HG03045 (cell line): Measurements from ENCODE around the gene CEP70.
A peak's percentile ranks its signal among the peaks of the same experiment; 100 is the strongest.
"Not testable (repeated sequence)": the region's sequence is repeated elsewhere in the genome, so short reads cannot be mapped to it uniquely, and the experiment has no call there.

Experiments used
- ATAC-seq: cut with Tn5 transposase; IDR thresholded peaks from one replicate; pipeline ENCODE4 v1.9.1; 2021; ENCODE audit warnings: mild to moderate bottlenecking, moderate library complexity; ENCODE audit not compliant: unreplicated experiment

Gene CEP70

DNA sequence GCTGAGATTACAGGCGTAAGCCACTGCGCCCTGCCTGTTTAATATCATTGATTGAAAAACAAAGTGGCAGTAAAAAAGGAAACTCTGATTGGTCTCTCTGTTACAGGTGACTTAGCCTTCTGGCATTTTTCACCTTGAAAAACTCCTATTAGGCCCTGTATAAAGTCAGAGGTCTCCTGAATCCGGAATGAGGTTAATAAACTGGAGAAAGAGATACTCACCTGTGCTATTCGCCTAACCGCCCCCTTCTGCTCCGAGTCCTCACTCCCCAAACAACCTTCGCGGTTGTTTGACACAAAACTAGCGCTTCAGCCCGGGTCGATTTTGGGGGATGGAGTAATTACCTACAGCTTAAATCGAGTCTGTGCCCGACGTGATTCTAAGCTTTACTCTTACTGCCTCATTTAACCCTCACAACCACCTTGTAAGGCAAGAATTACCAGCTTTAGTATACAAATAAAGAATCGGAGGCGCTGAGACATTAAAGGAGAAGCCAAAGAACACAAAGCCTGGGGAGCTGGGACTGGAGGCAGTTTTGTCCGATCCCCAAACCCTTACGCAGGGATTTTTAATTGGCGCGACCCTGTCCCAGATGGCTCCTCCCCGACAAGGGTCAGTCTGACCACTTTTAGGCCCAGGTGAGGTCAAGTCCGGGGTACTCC, 441 bp downstream of the CEP70 start:
- no peak for ATAC-seq

DNA sequence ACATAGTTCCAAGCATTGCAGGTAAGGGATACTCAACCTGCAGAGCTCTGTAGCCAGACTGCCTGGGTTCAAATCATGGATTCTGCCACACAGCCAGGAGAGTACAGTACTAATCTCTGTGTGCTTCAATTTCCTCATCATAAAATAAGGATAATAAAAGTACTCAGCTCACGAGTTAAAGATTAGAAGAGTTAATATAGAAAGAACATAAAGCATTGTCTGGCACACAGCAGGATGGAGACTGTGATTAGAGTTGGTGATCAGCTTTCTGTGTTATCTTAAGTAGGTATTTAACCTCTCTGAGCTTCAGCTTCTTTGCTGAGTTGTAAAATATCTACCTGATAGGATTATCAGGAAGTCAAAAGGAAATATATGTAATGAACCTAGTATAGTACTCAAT, 2.7 kb downstream of the CEP70 start:
- ATAC-seq, result no peak

DNA sequence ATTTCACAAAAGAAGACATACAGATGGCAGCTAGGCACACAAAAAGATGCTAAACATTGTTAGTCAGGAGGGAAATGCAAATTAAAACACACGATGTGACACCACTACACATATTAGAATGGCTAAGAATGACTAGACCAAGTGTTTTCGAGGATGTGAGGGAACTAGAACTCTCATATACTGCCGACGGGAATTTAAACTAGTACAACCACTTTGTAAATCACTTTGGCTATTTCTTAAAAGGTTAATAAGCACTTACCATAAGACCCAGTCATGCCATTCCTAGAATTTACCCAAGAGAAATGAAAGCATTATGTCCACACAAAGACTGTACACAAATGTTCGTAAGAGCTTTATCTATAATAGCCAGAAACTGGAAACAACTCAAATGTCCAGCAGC, 5.6 kb downstream of the CEP70 start:
- no peak for ATAC-seq

DNA sequence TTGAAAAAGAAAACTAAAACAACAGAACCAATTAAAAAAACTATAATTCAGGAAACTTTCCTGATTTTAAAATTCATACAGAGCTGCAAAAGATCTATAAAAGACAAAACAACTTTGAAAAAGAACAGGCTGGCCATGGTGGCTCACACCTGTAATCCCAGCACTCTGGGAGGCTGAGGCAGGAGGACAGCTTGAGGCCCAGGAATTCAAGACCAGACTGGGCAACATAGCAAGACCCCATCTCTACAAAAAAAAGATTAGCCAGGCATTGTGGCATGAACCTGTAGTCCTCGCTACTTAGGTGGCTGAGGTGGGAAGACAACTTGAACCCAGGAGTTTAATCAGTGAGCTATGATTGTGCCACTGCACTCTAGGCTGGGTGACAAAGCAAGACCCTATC, 6.7 kb downstream of the CEP70 start:
- ATAC-seq, result no peak

DNA sequence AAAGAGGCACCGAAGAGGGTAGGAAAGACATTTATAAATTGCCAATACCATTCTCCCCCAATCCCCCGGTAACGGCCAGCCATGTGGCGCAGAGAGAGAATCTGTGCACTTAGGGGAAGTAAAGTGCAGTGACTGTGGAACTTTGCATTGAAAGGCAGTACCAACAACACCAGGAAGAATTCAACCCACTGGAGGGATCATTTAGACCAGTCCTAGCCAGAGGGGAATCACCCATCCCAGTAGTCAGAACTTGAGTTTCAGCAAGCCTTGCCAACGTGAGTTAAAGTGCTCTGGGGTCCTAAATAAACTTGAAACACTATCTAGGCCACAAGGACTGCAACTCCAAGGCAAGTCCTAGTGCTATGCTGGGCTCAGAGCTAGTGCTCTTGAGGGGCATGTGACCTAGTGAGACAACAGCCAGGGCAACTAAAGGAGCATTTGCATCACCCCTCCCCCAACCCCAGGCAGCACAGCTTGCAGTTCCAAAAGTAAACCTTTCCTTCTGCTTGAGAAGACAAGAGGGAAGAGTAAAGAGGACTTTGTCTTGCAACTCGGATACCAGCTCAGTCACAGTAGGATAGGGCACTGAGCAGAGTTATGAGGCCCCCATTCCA, 15.0 kb downstream of the CEP70 start:
- ATAC-seq, result no peak

DNA sequence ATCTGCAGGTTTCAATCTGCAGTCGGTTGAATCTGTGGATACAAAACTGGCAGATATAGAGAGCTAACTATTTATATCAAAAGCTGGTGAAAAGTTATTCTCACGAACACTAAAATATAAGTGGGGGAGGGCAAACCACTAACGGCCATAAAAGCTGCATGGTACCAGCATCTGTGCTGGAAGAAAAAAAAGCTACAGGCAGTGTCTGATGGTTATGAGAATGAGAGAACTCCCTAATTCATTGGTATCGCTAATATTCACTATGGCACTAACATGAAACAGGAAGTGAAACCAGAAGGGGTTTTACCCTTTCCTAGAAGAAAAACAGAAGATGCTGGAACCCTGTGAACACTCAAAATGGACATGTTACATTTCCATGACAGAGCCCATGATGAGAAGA, 15.9 kb downstream of the CEP70 start:
- ATAC-seq, result peak; percentile 52

DNA sequence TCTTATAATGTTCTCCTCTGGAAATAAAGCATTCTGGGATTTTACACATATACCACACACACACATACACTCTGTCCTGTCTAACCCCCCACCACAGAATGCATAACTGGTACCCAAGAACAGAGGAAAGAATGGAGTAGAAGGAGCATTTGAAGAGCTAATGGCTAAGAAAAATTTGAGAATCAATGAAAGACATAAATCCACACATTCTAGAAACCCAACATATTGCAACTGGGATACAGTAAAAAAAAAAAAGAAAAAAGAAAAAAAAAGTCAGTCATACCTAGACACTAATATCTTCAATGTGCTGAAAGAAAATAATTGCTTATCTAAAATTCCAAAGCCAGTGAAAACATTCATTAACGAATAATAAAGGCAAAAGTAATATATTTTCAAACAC, 20.9 kb downstream of the CEP70 start:
- ATAC-seq, result no peak

DNA sequence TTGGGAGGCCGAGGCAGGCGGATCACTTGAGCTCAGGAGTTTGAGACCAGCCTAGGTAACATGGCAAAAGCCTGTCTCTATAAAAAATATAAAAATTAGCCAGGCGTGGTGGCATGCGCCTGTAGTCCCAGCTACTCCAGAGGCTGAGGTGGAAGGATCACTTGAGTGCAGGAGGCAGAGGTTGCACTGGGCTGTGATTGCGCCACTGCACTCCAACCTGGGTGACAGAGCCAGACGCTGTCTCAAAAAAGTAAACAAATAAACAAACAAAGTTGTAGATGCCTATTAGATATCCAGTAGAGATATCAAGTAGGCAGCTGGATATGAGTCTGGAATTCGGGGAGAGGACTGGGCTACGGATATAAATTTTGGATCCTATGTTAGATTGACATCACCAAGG, 24.4 kb downstream of the CEP70 start:
- ATAC-seq, result not testable (repeated sequence)

DNA sequence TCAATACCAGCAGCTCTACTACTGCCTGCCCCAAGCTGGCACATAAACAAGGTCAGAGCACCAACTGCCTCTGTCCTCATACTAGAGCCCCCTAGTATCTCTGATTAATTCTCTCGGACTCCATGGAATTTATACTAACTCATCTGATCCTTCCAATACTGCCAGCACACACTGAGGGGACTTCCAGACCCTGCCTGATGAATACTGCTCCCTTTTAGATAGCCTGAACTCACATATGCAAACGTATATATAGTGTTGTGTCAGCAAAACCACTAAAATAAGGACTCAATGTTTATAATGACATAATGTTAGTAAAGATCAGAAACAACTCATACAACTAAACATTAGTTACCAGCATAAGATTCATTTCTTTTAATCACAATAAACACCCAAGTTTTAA, 25.0 kb downstream of the CEP70 start:
- no peak for ATAC-seq

DNA sequence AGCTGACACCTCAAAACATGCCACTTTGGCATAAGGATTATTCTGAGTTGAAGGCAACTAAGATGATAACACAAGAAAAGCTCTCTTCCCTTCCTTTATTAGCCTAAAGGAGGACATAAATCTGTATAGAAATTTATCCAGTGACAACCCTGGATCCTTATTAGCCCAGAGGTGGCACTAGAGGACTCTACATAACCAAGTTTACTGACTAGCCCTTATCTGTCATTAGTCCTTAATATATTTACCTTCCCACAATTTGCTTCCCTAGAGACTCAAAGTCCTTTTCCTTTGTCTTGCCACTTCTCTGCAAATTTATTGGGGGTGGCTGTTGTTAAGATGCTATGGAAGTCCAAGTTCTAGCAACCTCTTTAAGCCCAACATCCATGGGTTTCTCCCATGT, 26.7 kb downstream of the CEP70 start:
- no peak for ATAC-seq

DNA sequence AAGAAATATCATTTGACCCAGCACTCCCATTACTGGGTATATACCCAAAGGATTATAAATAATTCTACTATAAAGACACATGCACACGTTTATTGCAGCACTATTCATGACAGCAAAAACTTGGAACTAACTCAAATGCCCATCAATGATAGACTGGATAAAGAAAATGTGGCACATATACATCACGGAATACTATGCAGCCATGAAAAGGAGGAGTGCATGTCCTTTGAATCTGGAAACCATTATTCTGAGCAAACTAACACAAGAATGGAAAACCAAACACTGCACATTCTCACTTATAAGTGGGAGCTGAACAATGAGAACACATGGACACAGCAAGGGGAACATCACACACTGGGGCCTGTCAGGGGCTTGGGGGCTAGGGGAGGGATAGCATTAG, 27.8 kb downstream of the CEP70 start:
- not testable (repeated sequence) for ATAC-seq

DNA sequence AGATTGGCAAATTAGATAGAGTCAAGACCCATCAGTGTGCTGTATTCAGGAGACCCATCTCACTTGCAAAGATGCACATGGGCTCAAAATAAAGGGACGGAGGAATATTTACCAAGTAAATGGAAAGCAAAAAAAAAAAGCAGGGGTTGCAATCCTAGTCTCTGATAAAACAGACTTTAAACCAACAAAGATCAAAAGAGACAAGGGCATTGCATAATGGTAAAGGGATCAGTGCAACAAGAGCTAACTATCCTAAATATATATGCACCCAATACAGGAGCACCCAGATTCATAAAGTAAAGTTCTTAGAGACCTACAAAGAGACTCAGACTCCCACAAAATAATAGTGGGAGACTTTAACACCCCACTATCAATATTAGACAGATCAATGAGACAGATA, 31.2 kb downstream of the CEP70 start:
- ATAC-seq, result not testable (repeated sequence)

DNA sequence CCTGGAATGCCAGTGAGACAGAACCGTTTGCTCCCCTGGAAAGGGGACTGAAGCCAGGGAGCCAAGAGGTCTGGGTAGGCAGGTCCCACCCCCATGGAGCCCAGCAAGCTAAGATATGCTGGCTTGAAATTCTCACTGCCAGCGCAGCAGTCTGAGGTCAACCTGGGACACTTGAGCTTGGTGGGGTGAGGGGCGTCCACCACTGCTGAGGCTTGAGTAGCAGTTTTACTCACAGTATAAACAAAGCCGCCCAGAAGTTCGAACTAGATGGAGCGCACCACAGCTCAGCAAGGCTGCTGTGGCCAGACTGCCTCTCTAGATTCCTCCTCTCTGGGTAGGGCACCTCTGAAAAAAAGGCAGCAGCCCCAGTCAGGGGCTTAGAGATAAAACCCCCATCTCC, 33.6 kb downstream of the CEP70 start:
- ATAC-seq, result no peak

DNA sequence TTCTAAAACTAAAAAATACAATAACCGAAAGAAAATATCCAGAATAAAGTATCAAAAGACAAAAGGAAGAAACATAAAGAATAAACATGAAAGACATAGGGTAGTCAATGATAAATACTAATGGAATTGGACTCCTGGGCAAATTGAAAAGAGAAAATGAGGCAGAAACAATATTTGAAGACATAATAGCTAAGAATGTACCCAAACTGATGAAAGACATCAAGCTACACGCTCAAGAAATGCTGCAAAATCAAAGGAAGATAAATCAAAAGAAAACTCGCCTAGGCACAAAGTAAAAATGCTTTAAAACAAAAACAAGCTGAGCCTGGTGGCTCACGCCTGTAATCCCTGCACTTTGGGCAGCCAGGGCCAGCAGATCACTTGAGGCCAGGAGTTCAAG, 34.9 kb downstream of the CEP70 start:
- no peak for ATAC-seq

DNA sequence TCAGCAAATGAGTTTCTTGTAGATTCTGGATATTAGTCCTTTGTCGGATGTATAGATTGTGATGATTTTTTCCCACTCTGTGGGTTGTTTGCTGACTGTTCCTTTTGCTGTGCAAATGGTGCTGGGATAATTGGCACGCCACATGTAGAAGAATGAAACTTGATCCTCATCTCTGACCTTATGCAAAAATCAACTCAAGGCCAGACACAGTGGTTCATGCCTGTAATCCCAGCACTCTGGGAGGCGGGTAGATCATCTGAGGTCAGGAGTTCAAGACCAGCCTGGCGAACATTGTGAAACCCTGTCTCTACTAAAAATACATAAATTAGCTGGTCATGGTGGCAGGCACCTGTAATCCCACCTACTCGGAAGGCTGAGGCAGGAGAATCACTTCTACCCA, 39.3 kb downstream of the CEP70 start:
- ATAC-seq, result not testable (repeated sequence)

DNA sequence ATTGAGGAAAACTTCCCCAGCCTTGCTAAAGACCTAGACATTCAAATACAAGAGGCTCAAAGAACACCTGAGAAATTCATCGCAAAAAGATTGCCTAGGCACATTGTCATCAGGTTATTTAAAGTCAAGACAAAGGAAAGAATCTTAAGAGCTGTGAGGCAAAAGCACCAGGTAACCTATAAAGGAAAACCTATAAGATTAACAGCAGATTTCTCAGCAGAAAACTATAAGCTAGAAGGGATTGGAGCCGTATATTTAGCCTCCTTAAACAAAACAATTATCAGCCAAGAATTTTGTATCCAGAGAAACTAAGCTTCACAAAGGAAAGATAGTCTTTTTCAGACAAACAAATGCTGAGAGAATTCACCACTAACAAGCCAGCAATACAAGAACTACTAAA, 43.1 kb downstream of the CEP70 start:
- ATAC-seq, result not testable (repeated sequence)

DNA sequence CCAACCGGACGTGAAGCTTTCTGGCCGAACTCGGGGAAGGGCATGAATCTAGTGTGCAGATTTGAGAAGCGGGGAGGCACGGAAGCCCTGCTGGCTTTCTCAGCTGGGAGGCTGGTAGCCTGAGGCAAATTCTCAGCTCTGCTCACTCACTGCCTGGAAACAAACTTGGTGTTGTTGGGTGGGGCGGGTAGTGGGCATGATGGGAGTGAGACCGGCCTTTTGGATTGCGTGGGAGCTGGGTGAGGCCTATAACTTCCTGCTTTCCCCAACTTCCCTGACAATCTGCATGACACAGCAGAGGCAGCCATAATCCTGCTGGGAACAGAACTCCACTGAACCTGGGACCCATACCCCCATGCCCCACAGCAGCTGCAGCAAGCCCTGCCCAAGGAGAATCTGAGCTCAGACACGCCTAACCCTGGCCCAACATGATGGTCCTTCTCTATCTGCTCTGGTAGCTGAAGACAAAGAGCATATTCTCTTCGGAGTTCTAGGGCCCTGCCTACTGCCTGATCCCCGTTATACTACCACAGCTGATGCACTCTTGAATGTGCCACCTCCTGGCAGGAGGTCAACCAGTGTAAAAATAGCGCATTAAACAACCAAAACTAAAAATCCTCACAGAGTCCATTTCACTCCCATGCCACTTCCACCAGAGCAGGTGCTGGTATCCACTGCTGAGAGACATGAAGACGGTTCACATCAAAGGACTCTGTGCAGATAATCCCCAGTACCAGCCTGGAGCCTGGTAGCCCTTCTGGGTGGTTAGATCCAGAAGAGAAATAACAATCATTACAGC, 44.7 kb downstream of the CEP70 start:
- no peak for ATAC-seq

DNA sequence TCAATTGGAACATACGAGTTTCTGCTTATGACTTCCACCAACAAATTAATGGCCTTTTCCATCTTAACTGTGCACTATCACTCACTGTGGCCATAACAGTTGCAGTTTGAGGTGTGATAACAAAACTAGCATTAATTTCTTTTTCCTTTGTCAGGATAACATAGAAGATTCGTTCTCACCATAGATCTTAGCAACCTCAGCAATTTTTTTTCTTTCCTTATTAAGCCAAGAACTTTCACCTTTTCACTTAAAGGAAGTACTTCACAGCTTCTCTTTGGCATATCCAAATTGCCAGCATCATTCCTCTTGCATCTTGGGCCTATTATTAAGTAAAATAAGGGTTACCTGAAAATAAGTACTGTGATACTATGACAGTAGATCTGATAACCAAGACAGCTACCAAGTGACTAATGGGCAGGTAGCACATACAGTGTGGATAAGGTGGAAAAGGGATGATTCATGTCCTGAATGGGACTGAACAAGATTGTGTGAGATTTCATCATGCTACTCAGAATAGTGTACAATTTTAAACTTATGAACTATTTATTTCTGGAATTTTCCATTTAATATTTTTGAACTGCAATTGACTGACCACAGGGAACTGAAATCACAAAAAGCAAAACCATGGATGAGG, 46.6 kb downstream of the CEP70 start:
- ATAC-seq, result no peak

DNA sequence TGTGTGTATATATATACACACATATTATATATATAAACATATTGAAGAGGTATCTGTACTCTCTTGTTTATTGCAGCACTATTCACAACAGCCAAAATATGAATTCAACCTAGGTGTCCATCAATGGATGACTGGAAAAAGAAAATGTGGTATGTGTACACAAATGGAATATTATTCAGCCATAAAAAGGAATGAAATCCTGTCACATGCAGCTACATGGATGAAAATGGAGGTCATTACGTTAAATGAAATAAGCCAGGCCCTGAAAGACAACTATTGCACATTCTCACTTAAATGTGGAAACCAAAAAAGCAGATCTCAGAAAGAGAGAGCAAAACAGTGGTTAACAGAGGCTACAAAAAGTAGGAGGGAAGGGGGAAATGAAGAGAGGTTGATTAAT, 49.5 kb downstream of the CEP70 start:
- no peak for ATAC-seq

DNA sequence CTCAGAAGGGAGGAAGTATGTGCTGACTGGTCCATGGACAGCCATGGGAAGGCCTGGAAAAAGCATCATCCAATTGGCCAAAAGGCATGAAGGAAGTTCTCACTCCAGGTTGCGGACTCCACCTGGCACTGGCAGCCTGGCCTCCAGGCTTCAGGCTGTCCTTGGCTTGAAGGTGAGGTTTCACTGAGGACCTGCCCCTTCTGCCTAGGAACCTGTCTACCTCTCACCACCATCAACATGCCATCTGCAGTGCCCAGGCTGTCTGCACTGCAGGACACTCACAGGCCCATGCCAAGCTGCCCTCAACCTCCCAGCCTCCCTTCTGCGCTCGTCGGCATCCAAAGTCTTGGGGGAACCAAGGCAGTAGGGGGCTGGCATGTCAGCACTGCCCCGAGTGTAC, 51.1 kb downstream of the CEP70 start:
- ATAC-seq, result no peak

DNA sequence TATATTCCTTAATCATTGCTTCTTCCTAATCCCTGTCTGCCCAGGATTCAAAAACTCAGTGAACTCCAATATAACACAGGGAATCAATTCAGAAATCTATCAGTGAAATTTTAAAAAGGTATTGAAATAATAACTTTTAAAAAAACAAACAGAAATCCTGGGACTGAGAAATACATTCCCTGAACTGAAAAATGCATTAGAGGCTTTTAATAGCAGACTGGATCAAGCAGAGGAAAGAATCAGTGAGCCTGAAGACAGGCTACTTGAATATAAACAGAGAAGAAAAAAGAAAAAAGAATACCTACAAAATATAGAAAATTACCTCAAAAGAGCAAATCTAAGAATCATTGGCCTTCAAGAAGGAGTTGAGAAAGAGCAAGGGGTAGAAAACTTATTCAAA, 54.7 kb downstream of the CEP70 start:
- no peak for ATAC-seq

DNA sequence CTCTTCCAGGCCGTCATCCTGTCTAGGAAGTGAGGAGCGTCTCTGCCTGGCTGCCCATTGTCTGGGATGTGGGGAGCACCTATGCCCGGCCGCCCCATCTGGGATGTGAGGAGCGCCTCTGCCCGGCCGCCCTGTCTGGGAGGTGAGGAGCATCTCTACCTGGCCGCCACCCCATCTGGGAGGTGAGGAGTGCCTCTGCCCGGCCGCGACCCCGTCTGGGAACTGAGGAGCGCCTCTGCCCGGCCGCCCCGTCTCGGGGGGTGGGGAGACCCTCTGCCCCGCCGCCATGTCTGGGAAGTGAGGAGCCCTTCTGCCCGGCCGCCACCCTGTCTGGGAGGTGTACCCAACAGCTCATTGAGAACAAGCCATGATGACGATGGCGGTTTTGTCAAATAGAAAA, 72.6 kb downstream of the CEP70 start:
- not testable (repeated sequence) for ATAC-seq
